GM18526 (cell line): ENCODE measurements around the gene SH3GL3.

Experiments
- POLR2A ChIP-seq: IDR thresholded peaks from 3 replicates; pipeline ENCODE4 v1.6.1; 2011; ENCODE audit not compliant: insufficient read length; ENCODE audit errors: extremely low read depth

The SH3GL3 gene

GRCh38 chr15:83656192-83656591, 209.1 kb downstream of the SH3GL3 start:
- no peak for TF ChIP-seq POLR2A

- TF ChIP-seq POLR2A, result no peak
Measured at GRCh38 chr15:83656943-83657528, 209.9 kb downstream of the SH3GL3 start.

- TF ChIP-seq POLR2A, result no peak
Measured at GRCh38 chr15:83657549-83657948, 210.4 kb downstream of the SH3GL3 start.

GRCh38 chr15:83658430-83659416, 211.6 kb downstream of the SH3GL3 start:
- TF ChIP-seq POLR2A, result no peak

- TF ChIP-seq POLR2A, result no peak
Measured at GRCh38 chr15:83659417-83659812, 212.3 kb downstream of the SH3GL3 start.

- TF ChIP-seq POLR2A, result no peak
Measured at GRCh38 chr15:83665480-83665879, 218.3 kb downstream of the SH3GL3 start.
